Dedifferentiated amniotic fluid mesenchymal stem cell (primary cell): ENCODE measurements around the gene RUNDC3A.
"Not testable (repeated sequence)": the region's sequence is repeated elsewhere in the genome, so short reads cannot be mapped to it uniquely, and the experiment has no call there.

ENCODE experiments used
- DNase-seq: peaks from one replicate; pipeline ENCODE4 v3.0.0-alpha.2; 2016; ENCODE audit errors: extremely low spot score

Gene RUNDC3A

DNA sequence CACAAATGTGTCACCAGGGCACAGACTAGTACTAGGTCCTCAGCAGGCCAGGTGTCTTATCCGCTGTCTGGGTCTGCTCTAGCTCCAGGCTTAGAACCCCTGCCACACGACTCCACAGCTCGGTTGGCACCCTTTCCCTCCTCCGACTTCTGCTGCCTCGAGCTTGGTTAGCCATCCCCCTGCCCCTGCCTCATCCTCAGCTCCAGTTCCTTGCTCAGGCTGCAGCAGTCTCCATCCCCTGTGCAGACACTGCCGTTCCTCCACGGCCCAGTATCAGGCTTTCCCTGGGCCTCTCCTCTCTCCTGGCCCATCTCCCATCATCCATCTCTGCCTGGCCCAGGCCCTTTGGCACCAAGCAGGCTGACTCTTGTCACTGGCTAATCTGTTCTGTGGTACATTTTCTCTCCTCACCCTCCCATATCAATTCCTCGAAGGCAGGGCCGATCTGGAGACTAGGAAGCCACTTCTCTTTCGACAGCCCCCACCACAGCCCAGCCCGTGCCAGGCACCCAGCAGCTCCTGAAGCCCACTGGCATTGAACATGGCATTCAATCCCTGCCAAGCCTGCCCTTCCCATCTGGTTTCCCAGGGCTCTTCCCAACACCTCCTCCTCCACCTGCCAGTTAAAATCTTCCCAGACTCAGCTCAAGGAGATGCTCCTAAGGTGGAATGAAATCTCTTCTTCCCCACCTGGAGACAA is 35.3 kb downstream of the RUNDC3A start:
- DNase-seq: no peak

DNA sequence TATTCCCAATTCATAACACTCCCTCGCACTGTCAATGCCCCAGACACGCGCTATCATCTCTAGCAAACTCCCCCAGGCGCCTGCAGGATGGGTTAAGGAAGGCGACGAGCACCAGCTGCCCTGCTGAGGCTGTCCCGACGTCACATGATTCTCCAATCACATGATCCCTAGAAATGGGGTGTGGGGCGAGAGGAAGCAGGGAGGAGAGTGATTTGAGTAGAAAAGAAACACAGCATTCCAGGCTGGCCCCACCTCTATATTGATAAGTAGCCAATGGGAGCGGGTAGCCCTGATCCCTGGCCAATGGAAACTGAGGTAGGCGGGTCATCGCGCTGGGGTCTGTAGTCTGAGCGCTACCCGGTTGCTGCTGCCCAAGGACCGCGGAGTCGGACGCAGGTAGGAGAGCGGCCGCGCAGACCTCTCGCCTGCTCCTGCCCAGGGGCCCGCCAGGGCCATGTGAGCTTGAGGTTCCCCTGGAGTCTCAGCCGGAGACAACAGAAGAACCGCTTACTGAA is 36.6 kb downstream of the RUNDC3A start, which contains the start of gene GRN:
GRN (plus strand) TSS at position 364 of the 515 bp plus-strand sequence. CDS start 3,863 bp downstream, outside the sequence.
- DNase-seq: peak; percentile 100

DNA sequence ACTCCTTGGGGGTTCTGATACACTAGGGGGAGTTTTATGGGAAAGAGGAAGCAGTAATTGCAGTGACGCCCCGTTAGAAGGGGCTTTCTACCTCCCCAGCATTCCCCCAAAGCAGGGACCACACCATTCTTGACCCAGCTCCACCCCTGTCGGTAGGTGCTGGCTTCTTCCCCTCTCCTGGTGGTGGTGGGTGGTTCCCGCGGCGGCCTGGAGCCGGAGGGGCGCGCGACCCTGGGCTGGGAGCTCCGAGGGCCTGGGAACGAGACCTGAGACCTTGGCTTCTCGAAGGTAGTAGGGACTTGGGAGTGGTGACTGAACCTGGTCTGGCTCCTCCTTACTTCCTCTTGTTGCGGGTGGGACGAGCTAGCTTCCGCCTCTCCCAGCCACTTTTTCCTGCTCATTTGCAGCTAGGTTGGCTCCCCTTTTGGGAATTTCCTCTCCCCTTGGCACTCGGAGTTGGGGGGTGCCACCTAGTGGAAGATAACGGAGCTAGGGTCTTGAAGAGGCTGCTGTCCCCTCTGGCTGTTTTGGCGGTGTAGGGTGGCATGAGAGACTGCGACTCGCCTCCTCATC is 37.1 kb downstream of the RUNDC3A start:
- peak; percentile 53 for DNase-seq

DNA sequence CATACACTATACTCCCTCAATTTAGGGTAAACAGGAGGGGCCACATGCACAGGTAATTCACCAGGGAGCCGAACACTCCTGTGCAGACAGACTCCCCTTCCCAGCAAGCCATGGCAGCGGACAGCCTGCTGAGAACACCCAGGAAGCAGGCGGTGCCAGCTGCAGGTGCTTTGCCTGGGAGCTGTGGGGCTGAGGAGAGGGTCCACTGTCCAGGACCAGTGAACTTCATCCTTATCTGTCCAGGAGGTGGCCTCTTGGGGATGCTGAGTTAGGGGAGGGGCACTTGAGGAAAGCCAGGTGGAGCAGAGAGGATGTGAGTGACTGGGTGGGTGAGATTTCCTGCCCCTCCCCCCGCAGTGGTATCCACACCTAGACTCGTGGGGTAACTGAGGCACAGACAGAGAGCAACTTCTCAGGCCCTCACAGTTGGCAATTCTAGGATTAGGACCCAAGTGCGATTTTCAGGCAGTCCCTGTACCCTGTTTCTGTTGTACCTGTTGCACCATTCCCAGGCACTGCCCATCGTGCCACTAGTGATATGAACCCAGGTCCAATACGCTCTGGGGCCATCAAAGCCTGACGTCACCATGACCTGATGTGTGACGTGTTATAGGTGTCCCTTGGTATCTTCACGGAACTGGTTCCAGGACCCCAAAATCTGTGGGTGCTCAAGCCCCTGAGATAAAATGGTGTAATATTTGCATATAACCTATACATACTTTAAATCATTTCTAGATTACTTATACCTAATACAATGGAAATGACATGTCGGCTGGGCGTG is 37.9 kb downstream of the RUNDC3A start:
- DNase-seq: no peak

DNA sequence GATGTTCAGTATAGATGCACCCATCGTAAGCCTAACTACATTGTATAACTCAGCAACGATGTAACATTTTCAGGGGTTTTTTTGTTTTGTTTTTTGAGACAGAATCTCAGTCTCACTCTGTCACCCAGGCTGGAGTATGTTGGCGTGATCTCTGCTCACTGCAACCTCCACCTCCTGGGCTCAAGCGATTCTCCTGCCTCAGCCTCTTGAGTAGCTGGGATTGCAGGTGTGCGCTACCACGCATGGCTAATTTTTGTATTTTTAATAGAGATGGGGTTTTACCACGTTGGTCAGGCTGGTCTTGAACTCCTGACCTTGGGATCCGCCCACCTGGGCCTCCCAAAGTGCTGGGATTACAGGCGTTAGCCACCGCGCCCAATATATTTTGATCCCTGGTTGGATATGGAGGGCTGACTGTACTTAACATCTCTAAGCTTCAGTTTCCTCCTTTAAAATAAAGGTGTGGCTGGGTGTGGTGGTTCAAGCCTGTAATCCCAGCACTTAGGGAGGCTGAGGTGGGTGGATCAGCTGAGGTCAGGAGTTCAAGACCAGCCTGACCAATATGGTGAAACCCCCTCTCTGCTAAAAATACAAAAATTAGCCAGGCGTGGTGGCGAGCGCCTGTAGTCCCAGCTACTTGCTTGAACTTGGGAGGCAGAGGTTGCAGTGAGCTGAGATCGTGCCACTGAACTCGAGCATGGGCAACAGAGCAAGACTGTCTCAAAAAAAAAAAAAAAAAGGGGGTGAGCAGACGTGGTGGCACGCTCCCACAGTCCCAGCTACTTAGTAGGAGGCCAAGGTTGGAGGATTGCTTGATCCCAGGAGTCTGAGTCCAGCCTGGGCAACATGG is 39.0 kb downstream of the RUNDC3A start:
- not testable (repeated sequence) for DNase-seq

DNA sequence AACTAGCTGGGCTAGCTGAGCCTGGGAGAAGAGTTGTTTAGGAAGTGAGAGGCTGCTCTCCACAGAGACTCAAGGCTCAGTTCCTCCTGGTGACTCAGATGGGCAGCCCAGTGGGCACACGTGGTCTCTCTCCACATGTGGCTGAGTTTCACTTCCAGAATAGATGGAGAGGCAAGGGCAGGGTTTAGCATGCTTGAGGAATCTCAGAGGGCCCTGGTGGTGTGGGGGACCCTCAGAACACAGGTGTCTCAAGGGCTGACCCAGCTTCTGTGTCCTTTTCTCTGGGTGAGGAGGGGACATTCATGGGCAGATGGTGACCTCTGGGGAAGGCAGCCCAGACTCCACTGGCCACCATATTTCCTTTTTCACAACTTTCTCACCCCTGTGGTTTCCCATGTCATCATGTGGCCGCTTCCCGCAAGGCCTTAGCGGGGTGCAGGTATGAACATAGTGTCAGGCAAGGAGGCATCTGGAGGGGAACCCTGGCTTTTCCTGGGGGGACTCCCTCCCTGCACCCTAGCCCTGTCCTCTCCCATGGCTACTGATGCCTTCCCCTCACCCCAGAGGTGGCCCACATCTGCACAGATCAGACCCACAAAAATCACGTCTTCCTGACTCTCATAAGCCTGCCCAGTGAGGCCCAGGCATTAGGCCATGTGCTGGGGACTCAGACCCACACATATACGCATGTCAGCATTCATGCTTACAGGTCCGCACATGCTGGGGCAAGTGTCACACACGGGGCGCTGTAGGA is 40.0 kb downstream of the RUNDC3A start:
- peak; percentile 40 for DNase-seq

DNA sequence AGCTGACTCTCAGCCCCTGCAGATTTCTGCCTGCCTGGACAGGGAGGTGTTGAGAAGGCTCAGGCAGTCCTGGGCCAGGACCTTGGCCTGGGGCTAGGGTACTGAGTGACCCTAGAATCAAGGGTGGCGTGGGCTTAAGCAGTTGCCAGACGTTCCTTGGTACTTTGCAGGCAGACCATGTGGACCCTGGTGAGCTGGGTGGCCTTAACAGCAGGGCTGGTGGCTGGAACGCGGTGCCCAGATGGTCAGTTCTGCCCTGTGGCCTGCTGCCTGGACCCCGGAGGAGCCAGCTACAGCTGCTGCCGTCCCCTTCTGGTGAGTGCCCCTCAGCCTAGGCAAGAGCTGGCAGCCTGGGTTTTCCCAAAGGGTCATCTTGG is 40.6 kb downstream of the RUNDC3A start:
- no peak for DNase-seq

DNA sequence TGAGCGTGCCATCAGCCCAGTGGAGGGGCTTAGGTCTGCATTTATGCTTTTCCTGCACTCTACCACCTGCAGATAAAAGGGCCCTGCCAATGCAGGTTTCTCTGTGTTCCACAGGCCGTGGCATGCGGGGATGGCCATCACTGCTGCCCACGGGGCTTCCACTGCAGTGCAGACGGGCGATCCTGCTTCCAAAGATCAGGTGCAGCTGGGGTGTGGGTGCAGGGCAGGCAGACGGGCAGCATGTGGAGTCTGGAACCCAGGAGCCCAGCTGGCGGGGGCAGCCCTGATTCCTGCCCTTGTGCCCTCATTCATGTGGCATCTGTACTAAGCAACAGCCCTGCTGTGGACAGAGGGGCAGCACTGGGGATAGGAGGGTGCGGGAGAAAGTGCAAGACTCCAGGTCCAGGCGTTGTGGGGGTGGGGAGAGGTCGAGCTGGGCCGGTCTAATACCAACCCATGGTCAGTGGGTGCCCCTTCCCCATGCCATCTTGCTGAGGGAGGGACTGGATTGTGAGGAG is 41.2 kb downstream of the RUNDC3A start:
- no peak for DNase-seq

DNA sequence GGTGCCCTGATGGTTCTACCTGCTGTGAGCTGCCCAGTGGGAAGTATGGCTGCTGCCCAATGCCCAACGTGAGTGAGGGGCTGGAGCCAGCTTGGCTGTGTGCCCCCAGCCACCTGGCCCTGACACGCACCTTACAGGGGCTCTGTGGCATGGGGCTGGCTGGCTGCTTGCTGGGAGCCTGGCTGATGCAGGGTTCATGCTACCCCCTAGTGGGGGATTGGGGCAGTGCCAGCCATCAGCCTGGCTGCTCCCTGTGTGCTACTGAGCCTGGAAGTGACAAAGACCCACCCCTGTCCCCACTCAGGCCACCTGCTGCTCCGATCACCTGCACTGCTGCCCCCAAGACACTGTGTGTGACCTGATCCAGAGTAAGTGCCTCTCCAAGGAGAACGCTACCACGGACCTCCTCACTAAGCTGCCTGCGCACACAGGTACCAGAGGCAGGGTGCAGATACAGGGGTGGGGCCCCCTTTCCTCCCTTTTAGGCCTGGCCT is 42.4 kb downstream of the RUNDC3A start:
- DNase-seq: no peak

DNA sequence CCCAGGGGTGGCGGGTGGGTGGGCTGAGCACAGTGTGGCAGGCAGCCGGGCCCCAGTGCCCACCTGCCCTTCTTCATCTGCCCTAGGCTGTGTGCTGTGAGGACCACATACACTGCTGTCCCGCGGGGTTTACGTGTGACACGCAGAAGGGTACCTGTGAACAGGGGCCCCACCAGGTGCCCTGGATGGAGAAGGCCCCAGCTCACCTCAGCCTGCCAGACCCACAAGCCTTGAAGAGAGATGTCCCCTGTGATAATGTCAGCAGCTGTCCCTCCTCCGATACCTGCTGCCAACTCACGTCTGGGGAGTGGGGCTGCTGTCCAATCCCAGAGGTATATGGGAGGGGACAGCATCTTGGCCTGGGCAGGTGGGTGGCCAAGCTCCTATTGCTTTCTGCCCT is 43.1 kb downstream of the RUNDC3A start:
- no peak for DNase-seq

DNA sequence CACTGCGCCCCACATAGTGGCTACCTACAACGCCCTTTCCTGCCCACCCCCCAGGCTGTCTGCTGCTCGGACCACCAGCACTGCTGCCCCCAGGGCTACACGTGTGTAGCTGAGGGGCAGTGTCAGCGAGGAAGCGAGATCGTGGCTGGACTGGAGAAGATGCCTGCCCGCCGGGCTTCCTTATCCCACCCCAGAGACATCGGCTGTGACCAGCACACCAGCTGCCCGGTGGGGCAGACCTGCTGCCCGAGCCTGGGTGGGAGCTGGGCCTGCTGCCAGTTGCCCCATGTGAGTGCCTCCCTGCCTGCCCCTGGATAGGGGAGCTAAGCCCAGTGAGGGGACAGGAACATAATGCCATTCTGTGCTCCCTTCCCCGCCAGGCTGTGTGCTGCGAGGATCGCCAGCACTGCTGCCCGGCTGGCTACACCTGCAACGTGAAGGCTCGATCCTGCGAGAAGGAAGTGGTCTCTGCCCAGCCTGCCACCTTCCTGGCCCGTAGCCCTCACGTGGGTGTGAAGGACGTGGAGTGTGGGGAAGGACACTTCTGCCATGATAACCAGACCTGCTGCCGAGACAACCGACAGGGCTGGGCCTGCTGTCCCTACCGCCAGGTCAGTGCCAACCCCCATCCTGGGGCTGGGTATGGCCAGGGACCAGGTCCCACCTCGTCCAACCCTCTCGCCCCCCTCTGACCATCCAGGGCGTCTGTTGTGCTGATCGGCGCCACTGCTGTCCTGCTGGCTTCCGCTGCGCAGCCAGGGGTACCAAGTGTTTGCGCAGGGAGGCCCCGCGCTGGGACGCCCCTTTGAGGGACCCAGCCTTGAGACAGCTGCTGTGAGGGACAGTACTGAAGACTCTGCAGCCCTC is 43.8 kb downstream of the RUNDC3A start:
- no peak for DNase-seq

DNA sequence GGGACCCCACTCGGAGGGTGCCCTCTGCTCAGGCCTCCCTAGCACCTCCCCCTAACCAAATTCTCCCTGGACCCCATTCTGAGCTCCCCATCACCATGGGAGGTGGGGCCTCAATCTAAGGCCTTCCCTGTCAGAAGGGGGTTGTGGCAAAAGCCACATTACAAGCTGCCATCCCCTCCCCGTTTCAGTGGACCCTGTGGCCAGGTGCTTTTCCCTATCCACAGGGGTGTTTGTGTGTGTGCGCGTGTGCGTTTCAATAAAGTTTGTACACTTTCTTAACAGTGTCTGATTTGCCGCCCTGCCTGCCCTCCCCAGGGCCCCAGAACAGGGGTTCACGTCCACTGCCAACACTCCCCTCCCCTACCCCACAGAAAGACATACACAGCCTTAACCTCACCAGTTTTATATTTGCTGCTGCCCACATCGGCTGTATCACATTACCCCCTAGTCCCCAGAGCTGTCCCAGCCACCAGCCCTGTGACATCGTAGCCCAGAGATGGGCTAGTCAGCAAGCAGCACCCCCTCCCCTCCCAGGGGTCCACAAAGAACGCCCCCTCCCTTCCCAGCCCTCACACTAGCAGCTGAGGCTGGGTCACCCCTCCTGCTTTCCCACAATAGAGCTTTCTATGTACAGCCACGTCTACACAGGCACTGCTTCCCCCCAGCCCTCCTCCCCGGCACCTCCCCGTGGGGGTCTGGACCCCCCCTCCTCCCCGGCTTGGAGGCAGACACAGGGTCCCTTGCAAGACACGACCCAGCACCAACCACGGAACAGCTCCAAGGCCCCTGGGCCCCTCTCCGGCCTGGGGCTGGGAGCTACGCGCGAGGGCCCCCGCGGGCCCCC is 44.6 kb downstream of the RUNDC3A start:
- DNase-seq: no peak

DNA sequence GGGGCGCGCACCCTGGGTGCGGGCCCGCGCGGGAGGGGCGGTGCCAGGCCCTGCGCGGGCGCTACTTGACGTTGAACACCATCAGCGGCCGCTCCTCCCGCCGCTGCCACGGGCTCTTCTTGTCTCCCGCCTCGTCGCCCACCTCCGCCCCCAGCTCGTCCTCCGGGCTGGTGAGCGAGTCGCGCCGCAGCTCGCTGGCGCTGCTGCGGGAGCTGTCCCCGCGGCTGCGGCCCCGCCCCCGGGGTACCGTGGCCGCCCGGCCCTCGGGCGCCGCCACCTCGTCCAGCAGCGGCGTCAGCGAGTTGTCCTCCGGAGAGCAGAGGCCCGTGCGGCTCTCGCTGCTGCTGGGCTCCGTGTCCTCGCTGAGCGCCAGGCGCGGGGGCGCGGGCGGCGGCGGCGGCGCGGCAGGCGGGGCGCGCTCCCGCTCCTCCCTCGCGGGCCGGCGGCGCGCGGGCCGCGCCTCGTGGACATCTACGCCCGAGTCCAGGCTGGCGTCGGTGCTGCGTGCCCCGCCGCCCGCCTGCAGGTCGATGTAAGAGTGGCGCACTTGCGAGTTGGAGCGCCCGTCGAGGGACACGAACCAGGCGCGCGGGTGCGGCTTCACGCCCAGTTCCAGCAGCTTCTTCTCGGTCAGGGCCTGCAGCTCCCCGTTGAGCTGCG is 45.4 kb downstream of the RUNDC3A start:
- DNase-seq: no peak

DNA sequence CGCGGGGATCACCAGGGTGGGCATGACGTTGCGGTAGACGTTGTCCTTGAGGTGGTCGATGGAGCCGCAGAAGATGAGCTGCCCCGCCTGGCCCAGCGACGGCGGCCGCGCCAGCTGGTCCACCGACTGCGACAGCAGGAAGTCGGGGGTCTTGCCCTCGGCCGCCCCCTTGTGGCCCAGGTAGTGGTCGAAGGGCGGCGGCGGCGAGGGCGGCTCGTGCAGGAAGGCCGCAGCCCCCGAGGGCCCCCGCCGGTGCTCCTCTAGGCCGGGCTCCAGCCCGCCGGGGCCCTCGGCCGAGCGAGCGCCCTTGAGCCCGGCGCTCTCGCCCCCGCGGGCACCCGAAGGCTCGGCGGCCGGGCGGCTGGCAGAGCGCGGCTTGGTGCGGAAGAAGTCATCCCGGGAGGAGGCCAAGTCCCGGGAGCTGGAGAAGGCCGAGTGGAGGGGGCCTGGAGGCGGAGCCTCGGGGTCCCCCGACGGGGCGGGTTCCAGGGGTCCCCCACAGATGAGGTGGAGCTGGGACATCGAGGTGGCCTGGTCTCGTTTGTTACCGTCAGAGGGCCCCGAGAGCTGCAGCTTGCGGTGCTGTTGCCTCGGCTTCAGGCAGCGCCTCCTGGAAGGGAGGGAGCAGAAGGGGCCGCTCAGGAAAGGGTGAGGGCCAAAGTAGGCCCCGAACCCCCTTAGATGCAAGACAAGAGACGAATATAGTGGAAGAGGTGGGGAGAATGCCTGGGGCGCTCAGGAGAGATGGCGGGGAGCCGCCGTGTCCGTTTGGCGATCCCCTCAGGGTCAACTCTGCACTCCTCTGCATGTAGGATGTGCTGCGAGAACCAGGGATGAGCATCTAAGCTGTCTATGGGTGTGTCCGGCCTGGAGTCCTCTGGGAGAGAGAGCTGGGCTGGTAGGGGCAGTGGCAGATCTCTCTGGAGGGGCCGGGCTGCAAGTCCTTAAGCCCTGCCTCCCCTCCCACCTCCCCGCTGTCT is 46.5 kb downstream of the RUNDC3A start:
- DNase-seq: no peak

DNA sequence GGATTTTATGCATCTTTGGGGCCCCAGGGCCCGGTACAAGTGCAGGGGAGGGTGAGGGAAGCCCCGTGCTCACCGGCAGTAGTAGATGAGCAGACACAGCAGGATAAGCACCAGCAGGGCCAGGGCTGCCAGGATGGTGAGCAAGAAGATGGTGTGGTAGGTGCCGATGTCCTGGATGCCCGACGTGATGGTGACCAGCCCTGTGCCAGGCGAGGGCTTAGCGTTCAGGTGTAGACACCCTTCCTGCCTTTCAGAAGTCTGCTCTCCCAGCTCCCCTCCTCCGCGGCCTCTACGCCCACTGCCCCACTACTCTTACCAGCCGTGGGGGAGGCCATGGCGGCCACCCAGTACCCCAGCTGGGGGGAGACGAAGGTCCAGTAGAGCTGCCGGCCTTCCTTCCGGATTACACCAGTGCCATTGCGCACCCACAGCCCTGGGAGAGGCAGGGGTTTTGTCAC is 47.3 kb downstream of the RUNDC3A start:
- DNase-seq: no peak

DNA sequence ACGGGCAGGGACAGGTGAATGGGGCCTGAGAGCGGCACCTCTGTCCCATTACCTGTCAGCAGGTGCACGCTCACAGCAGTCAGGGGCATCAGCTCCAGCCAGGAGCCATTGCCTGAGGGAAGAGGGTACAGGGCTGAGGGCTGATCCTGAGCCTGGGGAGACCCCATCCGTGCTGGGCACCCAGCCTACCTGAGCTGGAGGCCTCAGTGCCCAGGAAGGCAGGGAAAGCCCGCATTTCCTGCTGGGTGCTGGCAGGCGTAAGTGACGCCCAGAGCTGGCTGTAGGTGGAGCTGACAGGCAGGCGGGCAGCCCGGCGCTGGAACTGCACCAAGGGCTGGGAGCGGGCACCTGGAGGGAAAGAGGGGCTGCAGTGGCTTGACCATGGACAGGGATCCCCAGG is 47.8 kb downstream of the RUNDC3A start:
- no peak for DNase-seq

DNA sequence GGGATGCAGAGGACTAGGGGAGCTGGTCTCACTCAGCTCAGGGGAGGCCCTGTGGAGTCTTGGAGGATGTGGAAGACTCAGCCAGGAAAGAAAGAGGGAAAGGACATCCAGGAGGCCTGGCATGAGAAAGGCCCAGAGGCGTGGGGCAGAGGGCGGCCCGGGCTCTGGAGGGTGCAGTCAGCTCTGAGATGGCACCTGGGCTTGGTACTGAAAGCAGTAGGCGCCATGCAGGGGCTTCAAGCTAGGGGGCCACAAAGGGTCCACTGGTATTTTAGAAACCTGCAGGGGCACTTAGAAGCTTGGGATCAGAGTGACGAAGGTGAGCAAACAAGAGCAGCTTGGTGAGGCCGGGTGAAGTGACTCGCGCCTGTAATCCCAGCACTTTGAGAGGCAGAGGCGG is 49.7 kb downstream of the RUNDC3A start:
- no peak for DNase-seq
